ENCODE measurements around the gene U2AF1L4. TPM values are rescaled to one million over a fixed set of nuclear protein-coding genes. Genes with fewer than 3 reads are reported as not detected.
A peak's percentile ranks its signal among the peaks of the same experiment; 100 is the strongest.

U2AF1L4 gene
- total RNA-seq, 1 experiment from 2014 or later, result 18.0 TPM

DNA sequence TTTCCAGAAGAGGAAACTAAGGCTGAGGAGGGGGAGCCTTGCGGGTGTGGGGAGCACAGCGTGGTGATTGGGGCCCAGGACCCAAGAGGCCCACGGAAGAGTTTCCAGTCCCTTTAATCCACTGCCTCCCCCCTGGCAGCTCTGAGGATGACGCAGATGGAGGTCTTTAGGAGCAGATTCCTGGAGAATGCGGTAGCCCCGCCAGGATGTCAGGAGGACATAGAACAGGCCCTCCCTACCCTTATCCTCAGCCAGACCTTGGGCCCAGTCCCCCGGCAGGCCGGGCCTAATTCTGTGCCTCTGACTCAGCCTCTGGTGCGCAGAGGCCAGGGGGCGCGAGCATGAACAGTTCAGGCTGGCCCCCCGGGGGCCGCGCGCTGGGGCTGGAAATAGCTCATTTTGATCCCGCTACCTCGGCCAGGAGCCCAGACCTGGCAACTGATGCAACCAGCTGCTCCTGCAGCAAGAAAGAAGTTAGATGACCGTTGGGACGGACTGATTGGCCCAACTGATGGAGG lies 12.1 kb upstream of the U2AF1L4 start:
- DNase-seq (ENCODE audit: low spot score), result peak; percentile 71

DNA sequence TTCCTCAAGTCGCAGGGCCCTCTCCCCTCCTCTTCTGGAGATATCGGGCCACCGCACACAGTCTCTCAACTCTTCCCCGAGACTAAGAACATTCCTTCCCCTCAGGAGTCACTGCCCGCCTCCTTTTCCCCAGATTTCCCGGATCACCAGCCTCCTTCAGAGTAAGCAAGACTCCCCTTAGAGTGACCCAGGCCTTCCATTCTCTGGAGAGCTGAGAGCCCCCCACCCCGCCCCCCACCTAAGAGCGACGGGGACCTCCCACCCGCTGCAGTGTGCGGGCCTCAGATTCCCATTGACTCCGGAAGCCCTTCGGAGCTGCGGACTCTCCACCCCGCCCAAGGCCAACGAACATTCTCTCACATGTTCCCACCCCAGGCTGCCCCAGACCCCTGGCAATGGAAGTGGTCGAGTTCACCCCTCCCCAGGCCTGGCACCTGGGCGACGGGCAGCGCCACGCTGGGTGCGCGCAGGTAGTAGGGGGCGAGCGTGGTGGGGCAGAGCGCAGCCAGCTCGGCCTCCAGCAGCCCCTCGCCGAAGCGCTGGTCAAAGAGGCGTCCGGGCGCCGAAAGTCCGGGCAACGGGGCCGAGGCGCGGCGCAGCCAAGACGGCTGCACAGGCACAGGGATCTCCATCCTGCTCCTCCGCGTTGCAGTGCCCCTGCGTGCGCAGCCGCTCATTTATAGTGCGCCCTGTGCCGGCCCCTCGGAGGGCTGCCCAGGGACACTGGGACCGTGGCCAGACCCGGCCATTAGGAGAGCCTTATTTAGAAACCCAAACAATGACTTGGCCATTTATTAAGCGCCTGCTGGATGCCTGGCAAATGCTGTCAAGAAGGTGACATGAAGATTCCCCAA lies 11.4 kb upstream of the U2AF1L4 start, which contains the start of gene HSPB6:
TSS of gene HSPB6 (minus strand) at position 653 of the 854 bp plus-strand sequence. CDS start at position 632, 21 bp downstream.
- DNase-seq (ENCODE audit: low spot score), result no peak

DNA sequence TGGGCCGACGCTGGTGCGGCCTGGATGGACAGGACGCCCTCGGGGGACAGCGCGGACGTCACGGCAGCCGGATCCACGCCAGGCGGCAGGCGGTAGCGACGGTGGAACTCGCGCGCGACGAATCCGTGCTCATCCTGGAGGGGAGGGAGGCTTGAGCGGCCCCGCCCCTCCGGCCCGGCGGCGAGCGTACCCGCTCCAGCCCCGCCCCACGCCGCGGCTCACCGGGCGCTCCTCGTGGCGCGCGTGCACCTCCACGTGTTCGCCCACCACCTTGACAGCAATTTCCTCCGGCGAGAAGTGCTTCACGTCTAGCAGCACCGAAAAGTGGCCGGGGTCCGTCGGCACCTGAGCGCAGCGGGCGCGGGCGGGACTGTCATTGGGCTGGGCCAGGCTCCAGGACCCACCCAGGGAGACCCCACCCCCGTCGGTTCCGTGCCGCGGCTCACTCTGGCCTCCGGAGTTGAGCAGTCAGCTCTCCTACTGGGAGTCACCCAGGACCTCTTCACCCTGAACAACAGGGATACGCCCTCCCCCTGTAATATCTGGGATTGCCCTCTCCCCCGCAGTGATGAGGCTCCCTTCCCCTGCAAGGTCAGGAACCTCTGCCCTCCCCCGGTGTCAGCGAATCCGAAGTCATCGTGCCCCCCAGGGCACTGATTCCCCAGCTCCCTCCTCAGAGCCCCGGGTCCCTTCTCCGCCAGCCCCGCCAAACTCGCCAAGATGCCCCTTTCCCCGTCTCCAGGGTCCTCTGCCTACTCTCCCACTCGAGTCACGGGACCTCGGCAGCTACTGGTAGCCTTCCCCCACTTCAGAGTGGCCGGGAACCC lies 10.5 kb upstream of the U2AF1L4 start:
- no peak for DNase-seq (ENCODE audit: low spot score)

DNA sequence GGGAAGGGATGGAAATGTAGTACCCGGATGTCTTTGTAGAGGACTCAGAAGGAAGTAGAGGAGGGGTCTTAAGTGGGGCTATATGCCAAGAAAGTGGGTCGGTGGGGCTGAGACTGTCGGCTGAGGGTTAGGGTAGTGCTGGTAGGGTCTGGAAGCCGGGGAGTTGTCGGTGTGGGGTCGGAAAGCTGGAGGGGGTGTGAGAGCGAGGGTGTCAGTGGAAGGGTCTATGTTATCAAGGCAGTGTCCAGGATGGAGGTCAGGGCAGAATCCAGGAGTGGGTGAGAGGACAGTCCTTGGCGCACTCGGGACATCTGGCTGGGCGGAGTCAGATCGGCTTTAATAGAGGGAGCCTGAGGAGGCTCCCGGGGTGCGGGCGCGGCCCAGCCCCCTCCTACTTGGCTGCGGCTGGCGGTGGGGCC lies 9.9 kb upstream of the U2AF1L4 start:
- DNase-seq (ENCODE audit: low spot score), result no peak

DNA sequence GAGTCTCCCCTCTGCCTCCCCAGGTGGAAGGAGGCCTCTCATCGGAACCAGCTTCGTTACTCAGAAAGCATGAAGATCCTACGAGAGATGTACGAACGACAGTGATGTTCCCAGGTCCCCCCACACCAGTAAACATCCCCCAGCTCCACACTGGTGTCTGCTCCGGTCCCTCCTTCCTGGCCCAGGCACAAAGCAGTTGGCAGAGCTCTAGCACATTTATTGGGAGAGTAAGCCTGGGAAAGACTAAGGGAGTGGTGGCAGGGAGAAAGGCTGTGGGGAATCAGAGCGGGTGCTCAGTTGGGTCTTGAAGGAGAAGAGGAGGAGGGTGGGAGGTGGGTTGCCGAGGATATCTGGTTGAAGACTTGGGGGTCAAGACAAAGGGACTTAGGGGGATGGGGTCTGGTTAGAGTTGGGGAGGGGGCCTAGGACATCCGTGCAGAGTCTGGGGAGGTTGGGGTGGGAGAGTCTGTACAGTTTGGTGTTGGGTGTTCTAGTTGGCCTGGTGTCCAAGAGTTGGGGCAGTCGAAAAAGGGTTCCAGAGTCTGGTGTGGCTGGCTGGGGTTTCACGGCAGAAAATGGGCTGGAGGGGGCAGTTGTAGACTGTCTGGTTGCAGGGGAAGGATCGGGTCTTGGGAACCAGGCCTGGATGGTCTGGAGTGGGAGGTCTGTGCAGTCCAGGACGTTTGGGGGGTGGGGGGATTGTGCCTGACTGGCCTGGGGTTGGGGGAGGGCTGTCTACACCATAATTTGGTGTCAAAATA lies 9.3 kb upstream of the U2AF1L4 start:
- no peak for DNase-seq (ENCODE audit: low spot score)

- no peak for DNase-seq (ENCODE audit: low spot score)
Measured at GRCh38 chr19:35753634-35754369, 8.6 kb upstream of the U2AF1L4 start.

- DNase-seq (ENCODE audit: low spot score), result no peak
Measured at GRCh38 chr19:35752746-35753350, 7.6 kb upstream of the U2AF1L4 start.

- no peak for DNase-seq (ENCODE audit: low spot score)
Measured at GRCh38 chr19:35751839-35752745, 6.9 kb upstream of the U2AF1L4 start.

DNA sequence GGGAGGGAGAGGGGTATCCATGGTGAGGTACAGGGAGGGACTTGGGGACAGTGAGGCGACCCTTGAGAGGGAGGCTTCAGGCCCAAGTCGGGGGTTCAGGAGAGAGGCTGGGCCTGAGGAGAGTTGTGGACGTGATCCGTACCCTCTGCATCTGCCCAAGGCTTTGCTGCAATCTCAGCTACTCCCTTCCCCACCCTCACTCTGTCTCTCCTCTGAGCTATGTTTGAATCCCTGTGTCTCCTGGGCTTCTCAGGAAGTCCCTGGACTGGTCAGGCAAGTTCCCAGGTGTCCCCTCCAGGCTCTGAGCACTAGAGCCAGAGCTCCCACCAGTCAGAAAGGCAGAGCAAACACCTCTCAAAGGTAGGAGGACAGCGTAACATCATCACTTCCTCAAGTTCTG lies 4.9 kb upstream of the U2AF1L4 start:
- no peak for DNase-seq (ENCODE audit: low spot score)

GRCh38 chr19:35748106-35749020 lies 3.1 kb upstream of the U2AF1L4 start, which contains the start of gene LIN37:
Gene LIN37 (plus strand): TSS chr19:35748576. CDS start chr19:35748725, 149 bp downstream.
- peak; percentile 99 for DNase-seq (ENCODE audit: low spot score)

GRCh38 chr19:35746531-35746930 lies 1.3 kb upstream of the U2AF1L4 start:
- DNase-seq (ENCODE audit: low spot score), result no peak

- DNase-seq (ENCODE audit: low spot score), result no peak
Measured at GRCh38 chr19:35746087-35746462, 857 bp upstream of the U2AF1L4 start.

DNA sequence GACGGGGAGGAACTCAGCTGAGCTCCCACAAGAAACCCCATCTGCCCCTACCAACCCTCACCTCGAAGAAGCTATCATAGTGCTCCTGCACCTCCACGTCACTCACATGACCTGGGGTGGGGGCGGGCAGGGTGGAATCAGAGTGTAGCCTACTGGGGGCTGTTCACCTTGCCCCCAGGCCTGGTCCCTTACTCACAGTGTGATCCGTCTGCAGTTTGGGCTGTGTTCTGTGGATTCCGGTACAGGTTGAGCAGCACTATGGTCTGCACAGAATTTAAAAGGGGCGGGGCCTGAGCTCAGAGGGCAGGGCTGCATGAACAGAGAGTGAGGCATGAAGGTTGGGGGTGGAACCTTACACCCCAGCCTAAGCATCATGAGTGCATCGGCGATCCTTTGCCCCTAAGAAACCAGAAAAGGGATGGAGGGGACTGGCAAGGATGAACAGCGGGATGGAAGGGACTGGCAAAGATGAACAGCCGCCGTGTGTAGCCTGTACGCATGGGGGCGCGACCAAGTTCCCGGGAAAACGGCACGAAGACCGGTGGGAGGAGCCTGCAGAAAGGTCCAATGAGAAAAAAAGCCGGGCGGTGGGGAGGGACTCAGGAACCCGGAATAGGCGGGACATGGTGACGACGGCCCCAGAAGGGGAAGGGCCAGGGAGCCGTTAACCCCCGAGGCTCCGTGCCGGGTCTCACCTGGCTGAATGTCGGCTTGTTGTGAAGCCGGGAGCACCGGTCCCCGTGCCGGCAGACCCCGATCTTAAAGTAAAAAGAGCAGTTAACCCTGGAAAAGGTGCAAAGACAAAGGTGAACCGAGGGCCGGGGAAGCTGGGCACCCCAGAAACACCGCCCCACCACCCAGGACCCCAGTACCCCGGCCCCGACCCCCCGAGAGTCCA lies 539 bp downstream of the U2AF1L4 start:
- peak; percentile 95 for DNase-seq (ENCODE audit: low spot score)

- DNase-seq (ENCODE audit: low spot score), result no peak
Measured at GRCh38 chr19:35743640-35744429, 1.4 kb downstream of the U2AF1L4 start.

GRCh38 chr19:35742121-35742724 lies 3.0 kb downstream of the U2AF1L4 start, which contains the start of gene IGFLR1:
Gene IGFLR1 (minus strand): TSS chr19:35742452. CDS start chr19:35741180, 1,272 bp downstream.
- no peak for DNase-seq (ENCODE audit: low spot score)

- no peak for DNase-seq (ENCODE audit: low spot score)
Measured at GRCh38 chr19:35741203-35741515, 4.1 kb downstream of the U2AF1L4 start.
